ENCODE measurements around the gene PTPRC. TPM values are rescaled to one million over a fixed set of nuclear protein-coding genes. Genes with fewer than 3 reads are reported as not detected.

Gene PTPRC
- total and polyA plus RNA-seq, 2 experiments from 2014 or later = 0.66 to 0.86 TPM

GRCh38 chr1:198677871-198678270 lies 39.0 kb downstream of the PTPRC start:
- H3K9ac ChIP-seq = no peak overlapping the region
- no peak overlapping the region for H3K4me3 ChIP-seq
- no peaks in the 10 kb centered on the region for H3K9me2 ChIP-seq (ENCODE audit: insufficient read depth)
- H3K9me3 ChIP-seq (ENCODE audit: low read depth) = no peaks in the 10 kb centered on the region
- H3F3A ChIP-seq (ENCODE audit: insufficient read depth) = peaks cover 56% of the 10 kb centered on the region
- no peaks in the 10 kb centered on the region for H3K27me3 ChIP-seq (replicated peaks; ENCODE audit: insufficient read depth)
- in situ Hi-C loops (cut with MboI) = loop anchor here (10.0 to 25.0 kb wide), 7 partner anchors 183 to 1166 kb away; partner anchors contain the start of genes C1orf53, LHX9 and NEK7
- peak overlapping the region; percentile 48 for H3K27ac ChIP-seq
- no peaks in the 10 kb centered on the region for H3K36me3 ChIP-seq (ENCODE audit: low read depth)
- no peak overlapping the region for H3K4me2 ChIP-seq (ENCODE audit: unreplicated experiment)
- WGBS, 2 experiments (ENCODE audit: low coverage in 1 of 2, low lambda C conversion rate in 2 of 2, missing lambda C conversion rate in 2 of 2) = 85 to 91% methylated on average over 2 of the region's 2 CpGs
- DNase-seq = no peak
- H3K4me1 ChIP-seq (ENCODE audit: insufficient read depth) = peaks cover 55% of the 10 kb centered on the region
- TF ChIP-seq EZH2 (IDR thresholded peaks at IDR 0.05; ENCODE audit: insufficient read depth, poor library complexity, severe bottlenecking) (no peak), EZH2phosphoT487 (IDR thresholded peaks at IDR 0.05; ENCODE audit: insufficient read depth, low read depth) (no peak)
- H2AFZ ChIP-seq = no peak overlapping the region; the same call in 1 of the 2 replicates
- H4K20me1 ChIP-seq (ENCODE audit: insufficient read depth) = no peaks in the 10 kb centered on the region
- H3K79me2 ChIP-seq (ENCODE audit: insufficient read depth) = no peaks in the 10 kb centered on the region

GRCh38 chr1:198678301-198678836 lies 39.5 kb downstream of the PTPRC start:
- no peak for TF ChIP-seq EZH2 (IDR thresholded peaks at IDR 0.05; ENCODE audit: insufficient read depth, poor library complexity, severe bottlenecking)
- no peak for TF ChIP-seq EZH2phosphoT487 (IDR thresholded peaks at IDR 0.05; ENCODE audit: insufficient read depth, low read depth)
- no peaks in the 10 kb centered on the region for H3K27me3 ChIP-seq (replicated peaks; ENCODE audit: insufficient read depth)
- no peak overlapping the region for H3K9ac ChIP-seq
- no peaks in the 10 kb centered on the region for H3K36me3 ChIP-seq (ENCODE audit: low read depth)
- H3K4me3 ChIP-seq = no peak overlapping the region
- H3F3A ChIP-seq (ENCODE audit: insufficient read depth) = peaks cover 56% of the 10 kb centered on the region
- H4K20me1 ChIP-seq (ENCODE audit: insufficient read depth) = no peaks in the 10 kb centered on the region
- WGBS, 2 experiments (ENCODE audit: low coverage in 1 of 2, low lambda C conversion rate in 2 of 2, missing lambda C conversion rate in 2 of 2) = 82% methylated on average over 8 of the region's 8 CpGs
- in situ Hi-C loops (cut with MboI) = loop anchor here (10.0 to 25.0 kb wide), 7 partner anchors 184 to 1166 kb away; partner anchors contain the start of genes C1orf53, LHX9 and NEK7
- no peaks in the 10 kb centered on the region for H3K79me2 ChIP-seq (ENCODE audit: insufficient read depth)
- no peaks in the 10 kb centered on the region for H3K9me2 ChIP-seq (ENCODE audit: insufficient read depth)
- peaks cover 55% of the 10 kb centered on the region for H3K4me1 ChIP-seq (ENCODE audit: insufficient read depth)
- peak overlapping the region; percentile 48; the same call in 1 of the 2 replicates for H3K27ac ChIP-seq
- DNase-seq = no peak
- H3K4me2 ChIP-seq (ENCODE audit: unreplicated experiment) = no peak overlapping the region
- no peaks in the 10 kb centered on the region for H3K9me3 ChIP-seq (ENCODE audit: low read depth)
- no peak overlapping the region; the same call in 1 of the 2 replicates for H2AFZ ChIP-seq

- no peak overlapping the region for H3K4me2 ChIP-seq (ENCODE audit: unreplicated experiment)
- H3K9me3 ChIP-seq (ENCODE audit: low read depth) = no peaks in the 10 kb centered on the region
- no peak for TF ChIP-seq EZH2 (IDR thresholded peaks at IDR 0.05; ENCODE audit: insufficient read depth, poor library complexity, severe bottlenecking)
- TF ChIP-seq EZH2phosphoT487 (IDR thresholded peaks at IDR 0.05; ENCODE audit: insufficient read depth, low read depth) = no peak
- no peak for DNase-seq
- no peaks in the 10 kb centered on the region for H4K20me1 ChIP-seq (ENCODE audit: insufficient read depth)
- no peaks in the 10 kb centered on the region for H3K27me3 ChIP-seq (replicated peaks; ENCODE audit: insufficient read depth)
- no peaks in the 10 kb centered on the region for H3K36me3 ChIP-seq (ENCODE audit: low read depth)
- peaks cover 55% of the 10 kb centered on the region for H3K4me1 ChIP-seq (ENCODE audit: insufficient read depth)
- H3K79me2 ChIP-seq (ENCODE audit: insufficient read depth) = no peaks in the 10 kb centered on the region
- H3K9me2 ChIP-seq (ENCODE audit: insufficient read depth) = no peaks in the 10 kb centered on the region
- in situ Hi-C loops (cut with MboI) = loop anchor here (10.0 to 25.0 kb wide), 7 partner anchors 184 to 1167 kb away; partner anchors contain the start of genes C1orf53, LHX9 and NEK7
- H3K4me3 ChIP-seq = no peak overlapping the region
- no peak overlapping the region for H2AFZ ChIP-seq
- peaks cover 53% of the 10 kb centered on the region for H3F3A ChIP-seq (ENCODE audit: insufficient read depth)
- 94 to 97% methylated on average over 12 of the region's 12 CpGs for WGBS, 2 experiments (ENCODE audit: low coverage in 1 of 2, low lambda C conversion rate in 2 of 2, missing lambda C conversion rate in 2 of 2)
- H3K9ac ChIP-seq = no peak overlapping the region
- no peak overlapping the region for H3K27ac ChIP-seq
Measured at GRCh38 chr1:198678901-198679329, 40.1 kb downstream of the PTPRC start.

GRCh38 chr1:198679535-198680173 lies 40.8 kb downstream of the PTPRC start:
- H3F3A ChIP-seq (ENCODE audit: insufficient read depth) = peaks cover 53% of the 10 kb centered on the region
- no peaks in the 10 kb centered on the region for H3K79me2 ChIP-seq (ENCODE audit: insufficient read depth)
- H3K27me3 ChIP-seq (replicated peaks; ENCODE audit: insufficient read depth) = no peaks in the 10 kb centered on the region
- WGBS, 2 experiments (ENCODE audit: low coverage in 1 of 2, low lambda C conversion rate in 2 of 2, missing lambda C conversion rate in 2 of 2) = 95 to 96% methylated on average over 30 to 31 of the region's 31 CpGs
- no peaks in the 10 kb centered on the region for H3K9me3 ChIP-seq (ENCODE audit: low read depth)
- no peak overlapping the region for H3K4me2 ChIP-seq (ENCODE audit: unreplicated experiment)
- no peak overlapping the region for H3K4me3 ChIP-seq
- no peak overlapping the region for H3K27ac ChIP-seq
- peaks cover 61% of the 10 kb centered on the region for H3K4me1 ChIP-seq (ENCODE audit: insufficient read depth)
- H3K36me3 ChIP-seq (ENCODE audit: low read depth) = no peaks in the 10 kb centered on the region
- in situ Hi-C loops (cut with MboI) = loop anchor here (10.0 to 25.0 kb wide), 7 partner anchors 185 to 1167 kb away; partner anchors contain the start of genes C1orf53, LHX9 and NEK7
- DNase-seq = no peak
- H3K9me2 ChIP-seq (ENCODE audit: insufficient read depth) = no peaks in the 10 kb centered on the region
- H2AFZ ChIP-seq = no peak overlapping the region
- H4K20me1 ChIP-seq (ENCODE audit: insufficient read depth) = no peaks in the 10 kb centered on the region
- TF ChIP-seq EZH2phosphoT487 (IDR thresholded peaks at IDR 0.05; ENCODE audit: insufficient read depth, low read depth) (no peak), EZH2 (IDR thresholded peaks at IDR 0.05; ENCODE audit: insufficient read depth, poor library complexity, severe bottlenecking) (no peak)
- no peak overlapping the region for H3K9ac ChIP-seq

Measured in GM23248 (cell line).